Liver (tissue), 9 donors: ENCODE measurements around the gene REEP3. TPM values are rescaled to one million over a fixed set of nuclear protein-coding genes. Genes with fewer than 3 reads are reported as not detected.
A peak's percentile ranks its signal among the peaks of the same experiment; 100 is the strongest.

Experiments used
- DNase-seq: peaks from one replicate; pipeline ENCODE4 v3.0.0-alpha.2; 2017; ENCODE audit warnings: low spot score
- H3K27ac ChIP-seq, 2 donors: one replicate each; pipeline ENCODE4 v1.7.0; 2013; ENCODE audit warnings: inconsistent platforms in 2 of 2, low read length in 2 of 2, control low read depth in 1 of 2, low read depth in 1 of 2, mild to moderate bottlenecking in 1 of 2
- H3K27me3 ChIP-seq, 4 donors: one replicate each; pipeline versions ENCODE4 v1.6.1 to v1.7.0; 2013; ENCODE audit warnings: low read length in 3 of 4, inconsistent platforms in 1 of 4, mild to moderate bottlenecking in 1 of 4, moderate library complexity in 1 of 4; ENCODE audit not compliant: control insufficient read depth in 4 of 4, insufficient read depth in 4 of 4
- H3K36me3 ChIP-seq, 4 donors: one replicate each; pipeline versions ENCODE4 v1.6.1 to v1.7.0; 2013; ENCODE audit warnings: low read length in 3 of 4, mild to moderate bottlenecking in 3 of 4, low read depth in 1 of 4, moderate library complexity in 1 of 4; ENCODE audit not compliant: control insufficient read depth in 4 of 4, insufficient read depth in 3 of 4
- H3K4me1 ChIP-seq, 4 donors: one replicate each; pipeline versions ENCODE4 v1.6.1 to v1.7.0; 2013; ENCODE audit warnings: low read length in 3 of 4, mild to moderate bottlenecking in 3 of 4, moderate library complexity in 1 of 4; ENCODE audit not compliant: control insufficient read depth in 4 of 4, insufficient read depth in 4 of 4
- H3K4me3 ChIP-seq, 3 donors: one replicate each; pipeline versions ENCODE4 v1.6.1 to v1.7.0; 2013; ENCODE audit warnings: low read length in 3 of 3, control low read depth in 1 of 3, low read depth in 1 of 3, mild to moderate bottlenecking in 1 of 3
- H3K9ac ChIP-seq, 2 donors: one replicate each; pipeline ENCODE4 v1.7.0; 2013; ENCODE audit warnings: low read length in 2 of 2, mild to moderate bottlenecking in 2 of 2, moderate library complexity in 2 of 2, control low read depth in 1 of 2, low read depth in 1 of 2
- H3K9me3 ChIP-seq, 4 donors: one replicate each; pipeline versions ENCODE4 v1.6.1 to v1.7.0; 2013; ENCODE audit warnings: low read length in 3 of 4; ENCODE audit not compliant: control insufficient read depth in 4 of 4
- EGR1 ChIP-seq, 2 donors: IDR thresholded peaks; 2 replicates each; pipeline ENCODE4 v1.6.1; 2016 to 2018; ENCODE audit warnings: antibody characterized with exemption in 2 of 2, low read depth in 2 of 2
- FOXA1 ChIP-seq: IDR thresholded peaks from 2 replicates; pipeline ENCODE4 v1.6.1; 2016; ENCODE audit warnings: antibody characterized with exemption
- FOXA2 ChIP-seq: IDR thresholded peaks from 2 replicates; pipeline ENCODE4 v1.6.1; 2016; ENCODE audit warnings: antibody characterized with exemption
- GABPA ChIP-seq, 2 donors: IDR thresholded peaks in 1 of 2; conservative IDR thresholded peaks in 1 of 2; 2 replicates each; pipeline ENCODE4 v1.6.1; 2016; ENCODE audit warnings: antibody characterized with exemption in 2 of 2, mild to moderate bottlenecking in 1 of 2, moderate library complexity in 1 of 2
- HNF4A ChIP-seq, 2 donors: conservative IDR thresholded peaks; 2 replicates each; pipeline ENCODE4 v1.6.1; 2016; ENCODE audit warnings: antibody characterized with exemption in 2 of 2, mild to moderate bottlenecking in 2 of 2
- HNF4G ChIP-seq: IDR thresholded peaks from 2 replicates; pipeline ENCODE4 v1.6.1; 2016; ENCODE audit warnings: antibody characterized with exemption
- JUND ChIP-seq, 2 donors: IDR thresholded peaks; 2 replicates each; pipeline ENCODE4 v1.6.1; 2016; ENCODE audit warnings: antibody characterized with exemption in 2 of 2
- NR2F2 ChIP-seq: IDR thresholded peaks from 2 replicates; pipeline ENCODE4 v1.6.1; 2016; ENCODE audit warnings: antibody characterized with exemption
- RAD21 ChIP-seq, 2 donors: IDR thresholded peaks; 2 replicates each; pipeline ENCODE4 v1.6.1; 2016; ENCODE audit warnings: antibody characterized with exemption in 2 of 2, mild to moderate bottlenecking in 2 of 2
- RXRA ChIP-seq, 2 donors: IDR thresholded peaks; 2 replicates each; pipeline ENCODE4 v1.6.1; 2017 to 2018; ENCODE audit warnings: antibody characterized with exemption in 2 of 2, mild to moderate bottlenecking in 1 of 2
- SP1 ChIP-seq: IDR thresholded peaks from 2 replicates; pipeline ENCODE4 v1.6.1; 2018; ENCODE audit warnings: antibody characterized with exemption, mild to moderate bottlenecking
- YY1 ChIP-seq: IDR thresholded peaks from 2 replicates; pipeline ENCODE4 v1.6.1; 2016; ENCODE audit warnings: antibody characterized with exemption, mild to moderate bottlenecking
- WGBS: extraction: QIAGEN DNeasy Blood & Tissue Kit; methylation state at CpG from one replicate; pipeline ENCODE4 v1.1.7; 2013; 5-methylcytosine and 5-hydroxymethylcytosine counted together
- polyA plus RNA-seq, 2 donors: library from polyadenylated mRNA; stranded (reverse) in 1 of 2; unstranded in 1 of 2; fragments of 200-250 nt in 1 of 2; fragments of >200 nt in 1 of 2; fragmentation: Nextera tagmentation in 1 of 2; extraction: Ambion mirVana in 1 of 2; gene quantifications; one replicate each; pipeline versions ENCODE4 v1.2.1 to v1.2.3, GENCODE V29; 2013 to 2015
- total RNA-seq, 2 donors: library from RNA; depleted of rRNA; stranded (reverse); fragments of >200 nt; gene quantifications; one replicate each; pipeline ENCODE4 v1.2.3, GENCODE V29; 2014
- TF ChIP-seq, protein P1 (sequence below): IDR thresholded peaks from 2 replicates; pipeline ENCODE4 v1.6.1; 2016; ENCODE audit warnings: antibody characterized with exemption
- TF ChIP-seq, protein P2 (sequence below): IDR thresholded peaks from 2 replicates; pipeline ENCODE4 v1.6.1; 2016; ENCODE audit warnings: antibody characterized with exemption
- TF ChIP-seq, protein P3 (sequence below): IDR thresholded peaks from 2 replicates; pipeline ENCODE4 v1.6.1; 2016; ENCODE audit warnings: antibody characterized with exemption
- TF ChIP-seq, protein P4 (sequence below): fragments of 150-350 bp; IDR thresholded peaks from 2 replicates; pipeline ENCODE4 v1.5.1; 2017; ENCODE audit warnings: improper control_type of control experiment, low read depth, low read length; ENCODE audit not compliant: missing input control
- TF ChIP-seq, protein P5 (sequence below): IDR thresholded peaks from 2 replicates; pipeline ENCODE4 v1.6.1; 2016; ENCODE audit warnings: antibody characterized with exemption, mild to moderate bottlenecking
- donor health status: healthy.
- donor health status: healthy.
- donor health status: healthy.
- donor health status: healthy.
- donor health status: healthy.

REEP3 gene
- total and polyA plus RNA-seq, 4 donors = 7.9 to 26.9 (median 18.2) TPM

DNA sequence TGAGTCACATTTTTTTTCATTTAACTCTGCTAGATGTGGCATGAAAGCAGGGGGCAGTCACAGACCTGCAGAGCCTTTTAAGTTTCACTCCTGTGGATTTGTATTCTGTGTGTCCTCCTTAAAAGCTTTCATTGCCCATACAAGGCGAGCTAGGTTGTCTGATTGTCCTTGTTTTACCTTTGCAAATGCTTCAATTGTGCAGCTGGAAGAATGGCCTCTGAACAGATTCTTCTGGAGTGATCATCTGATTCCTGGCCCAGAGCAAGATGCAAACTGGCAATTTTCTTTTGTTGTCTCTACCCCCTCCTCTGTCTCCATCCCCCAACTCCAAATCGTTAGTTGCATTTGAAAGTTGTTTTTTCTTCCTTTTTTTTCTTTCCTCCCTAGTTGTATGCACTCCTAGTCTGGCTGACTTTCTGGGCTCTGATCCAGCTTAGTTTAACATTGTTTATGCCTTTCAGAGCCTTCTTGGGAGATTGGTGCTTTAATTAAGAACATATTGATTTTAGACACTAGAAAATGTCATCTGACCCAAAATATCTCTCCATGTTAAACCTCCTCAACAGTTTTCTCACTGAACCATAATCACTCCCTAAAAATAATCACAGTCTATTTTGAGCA, 150.2 kb downstream of the REEP3 start:
- no peaks in the 10 kb centered on the region for H3K36me3 ChIP-seq
- H3K27ac ChIP-seq = peak overlapping the region; percentile 18 to 35
- no peaks in the 10 kb centered on the region for H3K9me3 ChIP-seq
- no peak for DNase-seq
- H3K9ac ChIP-seq = no peak overlapping the region
- no peak overlapping the region for H3K4me3 ChIP-seq
- peaks cover 1 to 13% (median 5%) of the 10 kb centered on the region in 4 donors for H3K4me1 ChIP-seq
- WGBS = 53% methylated on average over 2 of the region's 2 CpGs
- TF ChIP-seq, protein P1, sequence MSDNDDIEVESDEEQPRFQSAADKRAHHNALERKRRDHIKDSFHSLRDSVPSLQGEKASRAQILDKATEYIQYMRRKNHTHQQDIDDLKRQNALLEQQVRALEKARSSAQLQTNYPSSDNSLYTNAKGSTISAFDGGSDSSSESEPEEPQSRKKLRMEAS = no peak
- TF ChIP-seq RAD21 (IDR thresholded peaks at IDR 0.05) (no peak), FOXA1 (no peak), HNF4G (no peak), HNF4A (conservative IDR thresholded peaks at IDR 0.05) (no peak), EGR1 (IDR thresholded peaks at IDR 0.05; ENCODE audit: low read depth in 2 of 2) (no peak), YY1 (no peak), FOXA2 (no peak), RXRA (IDR thresholded peaks at IDR 0.05) (no peak), JUND (IDR thresholded peaks at IDR 0.05) (no peak), SP1 (no peak), NR2F2 (no peak)
- TF ChIP-seq, protein P2, sequence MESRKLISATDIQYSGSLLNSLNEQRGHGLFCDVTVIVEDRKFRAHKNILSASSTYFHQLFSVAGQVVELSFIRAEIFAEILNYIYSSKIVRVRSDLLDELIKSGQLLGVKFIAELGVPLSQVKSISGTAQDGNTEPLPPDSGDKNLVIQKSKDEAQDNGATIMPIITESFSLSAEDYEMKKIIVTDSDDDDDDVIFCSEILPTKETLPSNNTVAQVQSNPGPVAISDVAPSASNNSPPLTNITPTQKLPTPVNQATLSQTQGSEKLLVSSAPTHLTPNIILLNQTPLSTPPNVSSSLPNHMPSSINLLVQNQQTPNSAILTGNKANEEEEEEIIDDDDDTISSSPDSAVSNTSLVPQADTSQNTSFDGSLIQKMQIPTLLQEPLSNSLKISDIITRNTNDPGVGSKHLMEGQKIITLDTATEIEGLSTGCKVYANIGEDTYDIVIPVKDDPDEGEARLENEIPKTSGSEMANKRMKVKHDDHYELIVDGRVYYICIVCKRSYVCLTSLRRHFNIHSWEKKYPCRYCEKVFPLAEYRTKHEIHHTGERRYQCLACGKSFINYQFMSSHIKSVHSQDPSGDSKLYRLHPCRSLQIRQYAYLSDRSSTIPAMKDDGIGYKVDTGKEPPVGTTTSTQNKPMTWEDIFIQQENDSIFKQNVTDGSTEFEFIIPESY = no peak
- TF ChIP-seq, protein P3, sequence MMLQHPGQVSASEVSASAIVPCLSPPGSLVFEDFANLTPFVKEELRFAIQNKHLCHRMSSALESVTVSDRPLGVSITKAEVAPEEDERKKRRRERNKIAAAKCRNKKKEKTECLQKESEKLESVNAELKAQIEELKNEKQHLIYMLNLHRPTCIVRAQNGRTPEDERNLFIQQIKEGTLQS = no peak
- TF ChIP-seq, protein P4, sequence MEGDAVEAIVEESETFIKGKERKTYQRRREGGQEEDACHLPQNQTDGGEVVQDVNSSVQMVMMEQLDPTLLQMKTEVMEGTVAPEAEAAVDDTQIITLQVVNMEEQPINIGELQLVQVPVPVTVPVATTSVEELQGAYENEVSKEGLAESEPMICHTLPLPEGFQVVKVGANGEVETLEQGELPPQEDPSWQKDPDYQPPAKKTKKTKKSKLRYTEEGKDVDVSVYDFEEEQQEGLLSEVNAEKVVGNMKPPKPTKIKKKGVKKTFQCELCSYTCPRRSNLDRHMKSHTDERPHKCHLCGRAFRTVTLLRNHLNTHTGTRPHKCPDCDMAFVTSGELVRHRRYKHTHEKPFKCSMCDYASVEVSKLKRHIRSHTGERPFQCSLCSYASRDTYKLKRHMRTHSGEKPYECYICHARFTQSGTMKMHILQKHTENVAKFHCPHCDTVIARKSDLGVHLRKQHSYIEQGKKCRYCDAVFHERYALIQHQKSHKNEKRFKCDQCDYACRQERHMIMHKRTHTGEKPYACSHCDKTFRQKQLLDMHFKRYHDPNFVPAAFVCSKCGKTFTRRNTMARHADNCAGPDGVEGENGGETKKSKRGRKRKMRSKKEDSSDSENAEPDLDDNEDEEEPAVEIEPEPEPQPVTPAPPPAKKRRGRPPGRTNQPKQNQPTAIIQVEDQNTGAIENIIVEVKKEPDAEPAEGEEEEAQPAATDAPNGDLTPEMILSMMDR = no peak
- TF ChIP-seq, protein P5, sequence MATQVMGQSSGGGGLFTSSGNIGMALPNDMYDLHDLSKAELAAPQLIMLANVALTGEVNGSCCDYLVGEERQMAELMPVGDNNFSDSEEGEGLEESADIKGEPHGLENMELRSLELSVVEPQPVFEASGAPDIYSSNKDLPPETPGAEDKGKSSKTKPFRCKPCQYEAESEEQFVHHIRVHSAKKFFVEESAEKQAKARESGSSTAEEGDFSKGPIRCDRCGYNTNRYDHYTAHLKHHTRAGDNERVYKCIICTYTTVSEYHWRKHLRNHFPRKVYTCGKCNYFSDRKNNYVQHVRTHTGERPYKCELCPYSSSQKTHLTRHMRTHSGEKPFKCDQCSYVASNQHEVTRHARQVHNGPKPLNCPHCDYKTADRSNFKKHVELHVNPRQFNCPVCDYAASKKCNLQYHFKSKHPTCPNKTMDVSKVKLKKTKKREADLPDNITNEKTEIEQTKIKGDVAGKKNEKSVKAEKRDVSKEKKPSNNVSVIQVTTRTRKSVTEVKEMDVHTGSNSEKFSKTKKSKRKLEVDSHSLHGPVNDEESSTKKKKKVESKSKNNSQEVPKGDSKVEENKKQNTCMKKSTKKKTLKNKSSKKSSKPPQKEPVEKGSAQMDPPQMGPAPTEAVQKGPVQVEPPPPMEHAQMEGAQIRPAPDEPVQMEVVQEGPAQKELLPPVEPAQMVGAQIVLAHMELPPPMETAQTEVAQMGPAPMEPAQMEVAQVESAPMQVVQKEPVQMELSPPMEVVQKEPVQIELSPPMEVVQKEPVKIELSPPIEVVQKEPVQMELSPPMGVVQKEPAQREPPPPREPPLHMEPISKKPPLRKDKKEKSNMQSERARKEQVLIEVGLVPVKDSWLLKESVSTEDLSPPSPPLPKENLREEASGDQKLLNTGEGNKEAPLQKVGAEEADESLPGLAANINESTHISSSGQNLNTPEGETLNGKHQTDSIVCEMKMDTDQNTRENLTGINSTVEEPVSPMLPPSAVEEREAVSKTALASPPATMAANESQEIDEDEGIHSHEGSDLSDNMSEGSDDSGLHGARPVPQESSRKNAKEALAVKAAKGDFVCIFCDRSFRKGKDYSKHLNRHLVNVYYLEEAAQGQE = no peak
- H3K27me3 ChIP-seq = no peaks in the 10 kb centered on the region

DNA sequence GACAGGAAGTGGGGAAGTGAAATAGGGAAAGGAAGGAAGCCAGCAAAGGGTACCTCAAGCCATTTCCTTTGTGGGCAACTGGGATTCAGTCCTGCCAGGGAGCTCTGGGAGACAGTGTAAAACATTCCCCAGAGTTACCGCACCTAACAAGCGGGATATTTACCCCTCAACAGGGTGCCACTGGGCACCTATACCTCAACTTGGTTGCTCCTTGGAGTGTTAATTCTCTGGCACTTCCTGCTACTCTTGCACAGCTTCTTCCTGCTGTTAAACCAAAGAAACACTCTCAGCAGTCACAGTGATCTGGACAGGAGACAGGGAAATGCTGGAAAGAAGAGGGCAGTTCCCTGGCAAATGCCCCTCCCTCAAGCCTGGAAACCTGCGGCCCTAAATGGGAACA, 151.3 kb downstream of the REEP3 start:
- Histone ChIP-seq H3K4me1 (peaks cover 1 to 13% (median 5%) of the 10 kb centered on the region in 4 donors), H3K4me3 (no peak overlapping the region), H3K9me3 (no peaks in the 10 kb centered on the region), H3K27ac (peak overlapping the region in 1 of 2 donors; percentile 7), H3K9ac (no peak overlapping the region), H3K27me3 (no peaks in the 10 kb centered on the region), H3K36me3 (no peaks in the 10 kb centered on the region)
- 76% methylated on average over 3 of the region's 3 CpGs for WGBS
- no peak for DNase-seq
- TF ChIP-seq SP1 = no peak
- TF ChIP-seq, protein P1 = no peak
- TF ChIP-seq RAD21 (IDR thresholded peaks at IDR 0.05) = no peak
- TF ChIP-seq HNF4G = no peak
- no peak for TF ChIP-seq RXRA (IDR thresholded peaks at IDR 0.05)
- no peak for TF ChIP-seq FOXA1
- no peak for TF ChIP-seq FOXA2
- no peak for TF ChIP-seq YY1
- no peak for TF ChIP-seq NR2F2
- no peak for TF ChIP-seq GABPA (IDR thresholded peaks at IDR 0.05 in 1 of 2, conservative IDR thresholded peaks at IDR 0.05 in 1 of 2)
- TF ChIP-seq EGR1 (IDR thresholded peaks at IDR 0.05; ENCODE audit: low read depth in 2 of 2) = no peak
- TF ChIP-seq HNF4A (conservative IDR thresholded peaks at IDR 0.05) = no peak
- TF ChIP-seq, protein P4 = no peak
- TF ChIP-seq JUND (IDR thresholded peaks at IDR 0.05) = no peak
- TF ChIP-seq, protein P3 = no peak
- TF ChIP-seq, protein P2 = no peak
